GM19035 (cell line): ENCODE results near the gene OR4F17.
"Not testable (repeated sequence)": the region's sequence is repeated elsewhere in the genome, so short reads cannot be mapped to it uniquely, and the experiment has no call there.

Experiments used
- ATAC-seq: cut with Tn5 transposase; IDR thresholded peaks from one replicate; pipeline ENCODE4 v1.9.1; 2021; ENCODE audit not compliant: unreplicated experiment

OR4F17 gene, protein sequence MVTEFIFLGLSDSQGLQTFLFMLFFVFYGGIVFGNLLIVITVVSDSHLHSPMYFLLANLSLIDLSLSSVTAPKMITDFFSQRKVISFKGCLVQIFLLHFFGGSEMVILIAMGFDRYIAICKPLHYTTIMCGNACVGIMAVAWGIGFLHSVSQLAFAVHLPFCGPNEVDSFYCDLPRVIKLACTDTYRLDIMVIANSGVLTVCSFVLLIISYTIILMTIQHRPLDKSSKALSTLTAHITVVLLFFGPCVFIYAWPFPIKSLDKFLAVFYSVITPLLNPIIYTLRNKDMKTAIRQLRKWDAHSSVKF

DNA sequence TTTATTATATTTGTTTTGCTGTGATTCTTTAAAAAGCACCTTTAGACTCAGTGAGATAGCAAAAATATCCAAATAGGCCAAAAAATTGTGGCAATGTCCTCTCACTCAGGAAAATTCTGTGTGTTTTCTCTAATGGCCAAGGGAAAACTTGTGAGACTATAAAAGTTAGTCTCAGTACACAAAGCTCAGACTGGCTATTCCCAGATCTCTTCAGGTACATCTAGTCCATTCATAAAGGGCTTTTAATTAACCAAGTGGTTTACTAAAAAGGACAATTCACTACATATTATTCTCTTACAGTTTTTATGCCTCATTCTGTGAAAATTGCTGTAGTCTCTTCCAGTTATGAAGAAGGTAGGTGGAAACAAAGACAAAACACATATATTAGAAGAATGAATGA lies at the start of gene OR4F17:
Gene OR4F17 (plus strand): TSS at position 301 of the 400 bp plus-strand sequence. CDS start 3,575 bp downstream, outside the sequence.
- ATAC-seq, result not testable (repeated sequence)

DNA sequence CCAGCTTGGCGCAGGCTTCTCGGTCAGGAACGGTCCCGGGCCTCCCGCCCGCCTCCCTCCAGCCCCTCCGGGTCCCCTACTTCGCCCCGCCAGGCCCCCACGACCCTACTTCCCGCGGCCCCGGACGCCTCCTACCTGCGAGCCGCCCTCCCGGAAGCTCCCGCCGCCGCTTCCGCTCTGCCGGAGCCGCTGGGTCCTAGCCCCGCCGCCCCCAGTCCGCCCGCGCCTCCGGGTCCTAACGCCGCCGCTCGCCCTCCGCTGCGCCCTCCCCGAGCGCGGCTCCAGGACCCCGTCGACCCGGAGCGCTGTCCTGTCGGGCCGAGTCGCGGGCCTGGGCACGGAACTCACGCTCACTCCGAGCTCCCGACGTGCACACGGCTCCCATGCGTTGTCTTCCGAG lies 36.1 kb upstream of the OR4F17 start:
- ATAC-seq, result not testable (repeated sequence)

DNA sequence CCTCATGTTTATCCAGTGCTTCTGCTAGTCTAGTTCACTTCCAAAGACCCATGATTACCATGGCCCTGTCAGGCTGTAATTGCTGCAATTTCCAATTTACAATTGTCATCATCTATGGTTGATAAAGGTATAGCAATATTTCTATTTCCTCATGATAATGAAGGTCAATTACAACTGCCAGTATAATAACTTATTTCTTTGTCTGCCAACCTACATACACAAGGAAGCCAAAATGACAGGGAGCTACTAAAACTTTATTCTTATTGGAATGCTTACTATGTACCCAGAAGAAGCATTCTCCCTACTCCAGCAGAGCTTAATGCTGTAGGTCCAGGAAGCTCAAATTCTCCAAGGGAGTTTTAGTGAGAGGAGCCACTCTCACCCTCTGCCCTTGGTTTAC lies 24.0 kb upstream of the OR4F17 start:
- ATAC-seq, result not testable (repeated sequence)

DNA sequence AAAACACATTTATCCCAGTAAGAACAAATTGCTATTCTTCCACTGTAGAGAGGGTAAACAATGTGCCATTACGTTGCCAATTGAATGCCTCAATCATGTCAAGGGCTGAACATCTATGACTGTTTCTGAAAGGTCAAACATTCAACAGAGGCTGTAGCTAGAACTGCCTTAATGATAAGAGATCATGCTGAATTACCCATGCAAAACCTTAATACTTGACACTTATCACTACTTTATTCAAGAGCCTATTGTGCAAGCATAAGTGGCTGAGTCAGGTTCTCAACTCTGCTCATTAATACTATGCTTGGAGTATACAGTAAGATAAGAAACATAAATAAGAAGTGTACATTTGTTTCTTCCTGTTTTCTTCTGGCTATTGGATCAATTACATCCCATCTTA lies 23.3 kb upstream of the OR4F17 start:
- ATAC-seq, result not testable (repeated sequence)

DNA sequence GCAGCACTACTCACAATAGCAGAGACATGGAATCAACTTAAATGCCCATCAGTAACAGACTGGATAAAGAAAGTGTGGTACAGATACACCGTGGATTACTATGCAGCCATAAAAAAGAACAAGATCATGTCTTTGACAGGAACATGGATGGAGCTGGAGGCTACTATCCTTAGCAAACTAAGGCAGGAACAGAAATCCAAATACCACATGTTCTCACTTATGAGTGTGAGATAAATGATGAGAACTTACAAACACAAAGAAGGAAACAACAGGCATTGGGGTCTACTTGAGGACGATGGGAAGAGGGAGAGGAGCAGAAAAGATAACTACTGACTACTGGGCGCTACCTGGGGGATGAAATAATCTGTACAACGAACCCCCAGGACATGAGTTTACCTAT lies 16.2 kb upstream of the OR4F17 start:
- ATAC-seq, result not testable (repeated sequence)

DNA sequence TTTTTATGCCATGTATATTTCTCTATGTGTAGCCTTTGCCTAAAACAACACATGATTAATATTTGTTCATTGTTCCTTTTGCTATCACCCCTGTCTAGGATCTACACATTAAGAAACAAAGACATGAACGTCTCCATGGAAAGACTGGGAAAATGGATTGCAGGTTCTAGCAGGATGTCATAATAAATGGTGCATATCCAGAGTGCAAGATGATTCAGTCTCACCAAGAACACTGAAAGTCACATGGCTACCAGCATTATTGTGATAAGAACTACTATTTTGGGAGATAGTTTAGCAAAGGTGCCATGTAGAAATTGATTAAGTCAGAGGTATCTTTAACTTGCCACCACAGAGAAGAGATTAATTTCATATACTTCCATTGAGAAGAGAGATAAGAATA lies 12.1 kb upstream of the OR4F17 start:
- ATAC-seq, result not testable (repeated sequence)

DNA sequence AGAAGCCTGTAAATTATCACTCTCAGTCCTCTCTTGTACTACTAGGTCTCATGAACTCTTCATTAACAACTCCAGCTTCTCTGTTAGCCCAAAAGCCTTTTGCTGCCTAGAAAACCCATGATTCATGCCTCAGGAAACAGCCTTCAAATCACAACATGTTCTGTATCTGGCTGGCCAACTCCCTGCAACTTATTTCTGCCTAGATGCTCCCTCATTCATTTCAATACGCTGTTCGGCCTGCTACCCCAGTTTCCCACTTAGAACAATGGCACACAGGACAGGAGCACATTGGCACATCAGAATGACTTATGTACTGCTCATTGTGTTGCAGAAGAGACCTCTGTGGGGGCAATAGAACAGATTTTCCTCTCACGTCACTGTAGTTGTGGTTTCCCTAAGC lies 9.3 kb upstream of the OR4F17 start:
- not testable (repeated sequence) for ATAC-seq

DNA sequence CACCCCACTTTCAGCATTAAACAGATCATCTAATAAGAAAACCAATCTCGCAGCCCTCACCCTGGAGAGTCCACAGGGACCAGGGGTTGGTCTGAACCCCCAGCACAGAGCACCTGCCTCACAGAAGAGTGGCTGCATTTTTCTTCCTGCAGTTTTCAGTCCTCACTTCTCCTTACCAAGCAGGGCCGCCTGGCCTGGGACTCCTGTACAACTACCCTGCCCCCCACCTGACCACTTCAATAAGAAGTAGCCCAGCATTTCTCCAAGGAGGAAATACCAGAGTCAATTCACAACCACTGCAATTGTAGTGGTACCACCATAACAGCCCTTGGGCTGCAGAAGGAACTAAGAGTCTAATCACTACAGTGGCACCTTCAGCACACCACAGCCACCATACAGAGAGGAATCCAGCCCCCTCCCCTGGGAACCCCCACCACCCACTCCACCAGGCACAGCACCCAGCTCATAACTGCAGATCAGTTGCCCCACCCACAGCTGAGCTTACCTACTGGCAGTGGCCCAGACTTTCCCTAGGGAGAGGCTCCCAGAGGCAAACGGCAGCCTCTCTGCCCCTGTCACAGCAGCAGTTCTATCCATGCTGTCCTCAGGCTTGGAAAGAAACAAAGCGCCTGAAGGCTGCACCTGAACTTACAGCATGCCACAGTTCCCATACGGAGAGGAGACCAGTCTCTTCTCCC lies 13.7 kb downstream of the OR4F17 start:
- ATAC-seq, result not testable (repeated sequence)
